Stimulated activated CD8-positive, alpha-beta memory T cell treated with anti-CD3 and anti-CD28 coated beads, Interleukin-12 subunit alpha, Interleukin-12 subunit beta, amount 100 ng/mL, for 4 hours (primary cell): ENCODE measurements around the gene SHISA9.

Experiments used
- DNase-seq: peaks from one replicate; pipeline ENCODE4 v3.0.0-alpha.2; 2020; ENCODE audit warnings: low read depth

SHISA9 gene

DNA sequence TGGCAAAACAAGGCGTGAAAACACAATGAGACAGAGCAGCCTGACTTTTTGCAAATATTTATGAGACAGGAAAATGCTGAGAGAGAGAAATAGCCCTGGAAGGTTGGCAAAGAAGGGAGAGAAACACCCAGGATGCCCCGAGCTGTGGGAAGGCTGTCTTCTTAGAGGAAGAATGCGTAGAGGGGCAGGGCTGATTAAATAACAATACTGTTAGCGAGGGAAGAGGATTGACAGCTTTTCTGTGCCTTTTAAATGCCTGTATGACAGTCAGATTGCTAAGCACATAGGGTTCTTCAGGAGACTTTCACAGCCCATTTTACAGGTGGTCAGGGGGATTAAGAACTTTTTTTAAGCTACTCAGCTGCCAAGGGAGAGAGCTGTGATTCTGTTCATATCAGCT is 219.2 kb downstream of the SHISA9 start:
- DNase-seq = no peak

DNA sequence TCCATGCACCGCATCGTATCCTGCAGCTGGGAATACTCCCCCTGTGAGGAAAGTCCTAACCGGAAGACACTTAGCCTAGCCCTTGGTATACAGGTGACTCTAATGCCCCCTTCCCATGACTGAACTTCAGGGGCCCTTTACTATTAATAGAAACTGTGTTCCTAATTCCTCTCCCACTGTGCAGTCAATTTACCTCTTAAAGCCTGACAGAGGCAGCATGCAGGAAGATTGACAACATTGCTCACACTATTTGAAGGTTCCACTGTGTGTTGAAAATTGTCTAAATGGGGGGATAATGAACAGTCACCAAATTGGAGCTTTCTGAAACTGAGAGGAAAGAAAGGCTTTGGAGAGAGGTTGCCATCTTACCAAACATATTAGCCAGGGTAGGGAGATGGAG is 222.6 kb downstream of the SHISA9 start:
- no peak for DNase-seq

DNA sequence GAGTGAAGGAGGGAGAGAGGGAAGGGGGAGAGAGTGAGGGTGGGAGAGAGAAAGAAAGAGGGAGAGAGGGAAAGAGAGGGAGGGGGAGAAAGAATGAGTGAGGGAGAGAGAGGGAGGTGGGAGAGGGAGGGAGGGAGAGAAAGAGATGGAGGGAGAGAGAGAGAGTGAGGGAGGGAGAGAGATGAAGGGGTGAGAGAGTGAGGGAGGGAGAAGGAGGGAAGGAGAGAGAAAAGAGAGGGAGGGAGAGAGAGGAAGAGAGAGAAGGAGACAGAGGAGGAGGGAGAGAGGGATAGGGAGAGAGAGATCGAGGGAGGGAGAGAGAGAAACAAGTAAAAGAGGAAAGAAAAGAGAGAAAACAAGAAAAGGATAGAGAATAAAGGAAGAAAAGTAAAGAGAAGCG is 225.7 kb downstream of the SHISA9 start:
- DNase-seq = no peak

DNA sequence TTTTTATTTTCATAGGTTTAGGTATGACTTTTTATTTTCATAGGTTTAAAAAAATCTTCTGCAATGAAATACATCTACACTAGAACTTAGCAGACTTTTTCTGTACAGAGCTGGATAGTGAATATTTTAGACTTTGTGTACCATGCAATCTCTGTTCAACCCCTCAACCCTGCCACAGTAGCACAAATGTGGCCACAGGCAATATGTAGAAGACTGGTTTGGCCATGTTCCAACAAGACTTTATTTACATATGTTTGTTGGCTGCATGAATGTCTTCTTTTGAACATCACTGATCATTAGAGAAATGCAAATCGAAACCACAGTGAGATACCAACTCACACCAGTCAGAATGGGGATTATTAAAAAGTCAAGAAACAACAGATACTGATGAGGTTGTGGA is 229.2 kb downstream of the SHISA9 start:
- no peak for DNase-seq

DNA sequence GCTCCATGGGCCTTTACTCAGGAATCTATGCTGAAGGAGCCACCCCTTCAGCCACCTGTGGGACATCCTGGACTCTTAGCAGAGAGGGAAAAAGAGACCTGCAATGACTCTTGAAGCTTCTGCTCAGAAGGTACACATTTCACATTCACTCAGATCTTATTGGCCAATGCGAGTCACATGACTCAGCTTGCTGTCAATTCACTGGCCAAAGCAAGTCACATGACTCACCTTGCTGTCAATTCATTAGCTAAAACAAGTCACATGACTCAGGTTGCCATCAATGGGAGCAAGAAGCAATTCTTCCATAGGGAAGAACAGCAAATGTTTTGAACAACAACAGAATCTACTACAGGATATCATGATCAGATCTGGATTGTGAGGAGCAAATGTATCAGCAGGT is 233.4 kb downstream of the SHISA9 start:
- no peak for DNase-seq

DNA sequence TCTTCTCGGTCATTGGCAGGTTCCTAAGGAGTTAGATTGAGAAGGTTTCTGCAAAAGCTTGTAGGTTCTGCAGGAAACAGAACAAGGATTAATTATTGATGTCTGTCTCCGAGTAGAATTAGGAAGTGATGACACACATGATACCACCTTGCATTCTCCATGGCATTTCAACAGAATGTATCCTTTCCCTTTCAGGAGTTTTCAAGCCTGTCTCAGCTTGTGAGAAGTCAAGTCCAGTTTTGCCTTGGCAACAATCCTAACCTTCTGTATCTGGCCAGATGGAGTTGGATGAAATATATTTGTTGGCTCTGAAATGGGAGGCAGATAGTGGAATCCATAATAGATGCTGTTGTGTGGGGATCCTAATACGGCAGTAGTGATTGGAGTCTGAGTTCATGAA is 235.5 kb downstream of the SHISA9 start:
- no peak for DNase-seq

DNA sequence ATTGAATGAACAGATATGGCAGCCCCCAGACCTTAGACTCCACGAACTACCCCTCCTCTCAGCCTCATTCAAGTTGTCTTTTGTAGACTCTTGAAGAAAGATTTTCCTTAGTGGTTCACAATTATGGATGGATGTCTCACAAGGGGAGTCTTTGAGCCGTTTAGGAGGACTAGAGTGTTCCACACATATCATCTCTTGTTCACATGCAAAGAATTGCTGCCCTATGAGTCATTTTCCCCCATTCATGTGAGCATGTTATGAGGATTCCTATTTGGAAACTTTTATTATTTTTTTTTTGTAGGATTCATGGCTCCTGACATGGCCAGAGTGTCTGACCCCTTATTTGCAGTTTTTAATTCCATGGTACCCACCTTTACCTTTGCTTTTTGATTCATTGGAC is 237.1 kb downstream of the SHISA9 start:
- DNase-seq = no peak

DNA sequence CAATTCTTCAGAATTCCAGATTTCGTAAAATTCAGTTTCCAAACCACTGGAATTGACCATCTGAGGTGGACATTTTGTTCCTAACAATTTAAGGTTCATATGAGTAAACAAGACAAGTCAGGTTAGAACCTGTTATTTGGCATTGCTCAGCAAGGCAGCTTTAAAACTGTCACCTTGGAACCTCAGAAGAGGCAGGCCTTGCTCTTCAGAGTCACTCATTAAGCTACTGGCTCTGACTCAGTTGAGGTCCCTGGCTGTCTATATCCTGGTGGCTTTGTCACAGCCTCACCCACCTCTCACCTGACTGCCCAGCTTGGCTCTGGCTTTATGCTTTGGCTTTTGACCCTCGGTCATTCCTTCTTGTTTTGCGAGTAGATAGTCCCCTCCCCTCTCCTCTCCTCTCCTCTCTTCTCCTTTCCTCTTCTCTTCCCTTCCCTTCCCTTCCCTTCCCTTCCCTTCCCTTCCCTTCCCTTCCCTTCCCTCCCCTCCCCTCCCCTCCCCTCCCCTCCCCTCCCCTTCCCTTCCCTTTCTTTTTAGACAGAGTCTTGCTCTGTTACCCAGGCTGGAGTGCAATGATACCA is 238.4 kb downstream of the SHISA9 start:
- no peak for DNase-seq

DNA sequence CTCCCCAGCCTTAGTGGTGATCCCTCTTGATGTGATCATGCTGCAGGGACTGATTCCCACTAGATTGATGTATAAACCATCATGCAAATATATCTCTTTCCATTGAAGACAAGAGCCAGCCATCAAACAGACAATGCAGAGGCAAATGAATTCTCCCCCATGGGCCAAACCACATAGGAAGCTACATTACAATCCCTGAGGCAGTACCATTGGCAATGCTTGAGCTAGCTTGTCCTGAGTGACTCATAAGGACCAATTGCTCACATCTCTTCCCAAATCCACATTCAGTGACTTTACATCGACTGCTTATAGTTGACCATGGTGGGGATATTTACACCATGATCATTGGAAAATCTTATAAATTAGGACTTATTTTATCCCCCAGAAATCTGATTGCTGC is 242.2 kb downstream of the SHISA9 start:
- no peak for DNase-seq

DNA sequence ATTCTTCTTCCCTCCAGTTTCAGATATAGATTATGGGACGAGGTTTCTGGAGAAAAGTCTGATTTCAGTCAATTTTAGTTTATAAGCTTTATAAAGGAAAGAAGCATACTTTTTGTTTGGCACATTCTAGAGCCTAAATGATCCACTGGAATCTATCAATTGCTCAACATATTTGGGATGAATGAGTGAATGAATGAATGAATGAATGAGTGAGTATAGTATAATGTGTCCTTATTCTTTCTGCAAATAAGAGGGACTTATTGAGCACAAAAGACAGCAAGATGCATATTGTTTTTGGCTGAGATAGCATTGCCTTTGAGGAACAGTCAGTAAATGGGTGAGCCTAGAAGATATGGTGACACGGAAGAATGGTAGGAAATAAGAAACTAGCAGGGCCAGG is 245.4 kb downstream of the SHISA9 start:
- DNase-seq = no peak

DNA sequence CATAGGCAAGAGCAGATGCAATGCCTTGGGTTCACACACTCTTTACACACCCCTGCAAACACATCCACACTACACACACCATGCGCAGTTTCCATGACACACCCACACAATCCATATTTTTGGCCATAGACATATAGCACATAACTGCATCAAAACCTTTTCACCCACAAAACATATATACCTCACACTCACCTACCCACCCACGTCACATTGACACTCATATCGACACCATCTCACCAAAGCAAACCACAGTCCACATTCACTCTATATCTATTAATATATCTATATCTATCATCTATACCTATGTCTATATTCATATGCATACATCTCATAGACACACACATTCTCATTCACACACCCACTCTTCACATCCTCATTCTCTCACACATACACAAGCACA is 246.9 kb downstream of the SHISA9 start:
- no peak for DNase-seq

DNA sequence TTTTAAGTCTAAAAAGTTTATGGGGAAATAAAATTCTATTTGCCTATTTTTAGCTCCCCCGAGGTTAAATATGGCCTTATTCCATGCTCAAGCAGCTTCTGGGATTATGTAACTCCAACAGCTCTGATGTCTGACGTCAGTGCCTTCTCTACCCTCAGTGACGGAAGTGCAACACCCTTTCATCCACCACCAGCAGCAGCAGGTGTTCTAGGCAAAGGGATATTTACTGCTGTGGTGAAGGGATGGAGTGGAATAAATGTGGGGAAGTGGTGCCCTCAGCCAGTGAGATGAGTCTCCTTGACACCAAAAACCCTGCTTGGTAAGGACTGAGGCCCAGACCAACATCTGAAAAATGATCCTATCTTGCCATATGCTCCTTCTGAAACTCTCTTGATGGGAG is 247.4 kb downstream of the SHISA9 start:
- no peak for DNase-seq

DNA sequence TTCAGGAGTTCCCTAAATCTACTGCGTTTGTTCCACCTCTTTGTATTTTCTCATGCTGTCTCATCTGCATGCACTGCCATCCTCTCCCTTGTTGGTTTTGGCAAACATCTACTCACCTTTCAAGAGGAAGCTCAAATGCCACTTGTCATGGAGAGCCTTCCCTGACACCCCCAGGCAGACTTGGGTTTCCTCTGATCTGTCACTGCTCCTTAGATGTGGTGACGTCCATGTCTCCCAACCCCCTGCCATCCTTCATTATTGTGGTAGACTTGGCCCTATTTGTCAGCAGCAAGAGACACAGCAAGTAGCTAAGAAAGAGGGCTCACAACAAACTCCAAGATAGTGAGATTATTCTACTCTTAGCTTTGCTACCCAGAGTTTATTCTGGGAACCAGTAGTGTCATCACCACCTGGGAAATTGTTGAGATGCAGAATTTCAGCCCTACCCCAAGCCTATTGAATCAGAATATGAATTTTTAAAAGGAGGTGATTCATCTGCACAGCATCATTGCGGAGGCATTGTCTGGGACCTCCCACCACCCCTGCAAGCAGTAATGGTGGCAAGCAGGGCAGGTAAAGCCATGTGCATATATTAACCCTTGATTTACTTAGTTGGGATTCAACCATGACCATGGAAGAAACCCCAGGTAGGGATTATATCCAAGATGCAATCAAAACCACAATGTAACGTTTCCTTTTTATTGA is 248.9 kb downstream of the SHISA9 start:
- no peak for DNase-seq

DNA sequence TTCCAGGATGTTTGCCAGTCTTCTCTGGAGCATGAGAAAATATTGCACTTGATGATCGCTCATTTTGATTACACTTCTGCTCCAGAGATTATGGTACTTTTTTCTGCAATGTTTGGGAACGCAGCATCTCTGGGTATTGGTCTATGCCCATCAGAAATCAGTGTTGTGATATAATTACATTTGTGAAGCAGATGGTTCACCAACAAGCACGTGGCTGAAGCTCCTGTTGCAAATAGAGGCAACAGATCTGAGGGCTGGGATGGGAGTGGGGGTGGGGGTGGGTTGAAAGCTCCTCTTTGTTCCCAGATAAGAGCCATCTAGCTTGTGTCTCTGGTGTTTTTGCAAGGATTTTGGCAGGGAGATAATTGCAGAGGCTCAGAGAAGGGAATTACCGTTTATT is 252.3 kb downstream of the SHISA9 start:
- no peak for DNase-seq

DNA sequence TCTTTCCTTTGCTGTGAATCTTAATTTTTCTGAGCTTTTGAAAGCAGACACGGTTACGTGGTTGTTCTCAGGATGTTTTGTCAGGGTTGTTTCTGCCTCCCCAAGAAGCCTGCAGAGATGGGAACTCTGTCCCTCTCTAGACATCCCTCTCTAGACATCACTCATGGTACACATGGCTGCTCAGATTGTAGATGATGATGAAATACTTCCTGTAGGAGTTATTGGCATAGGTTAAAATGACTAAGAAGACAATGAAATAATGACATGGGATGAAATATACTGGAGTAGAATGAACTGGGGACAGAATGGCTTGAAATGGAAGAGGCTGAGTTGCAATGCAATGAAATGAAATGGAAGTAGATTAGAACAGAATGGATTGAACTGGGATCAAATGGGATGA is 253.4 kb downstream of the SHISA9 start:
- DNase-seq = no peak

DNA sequence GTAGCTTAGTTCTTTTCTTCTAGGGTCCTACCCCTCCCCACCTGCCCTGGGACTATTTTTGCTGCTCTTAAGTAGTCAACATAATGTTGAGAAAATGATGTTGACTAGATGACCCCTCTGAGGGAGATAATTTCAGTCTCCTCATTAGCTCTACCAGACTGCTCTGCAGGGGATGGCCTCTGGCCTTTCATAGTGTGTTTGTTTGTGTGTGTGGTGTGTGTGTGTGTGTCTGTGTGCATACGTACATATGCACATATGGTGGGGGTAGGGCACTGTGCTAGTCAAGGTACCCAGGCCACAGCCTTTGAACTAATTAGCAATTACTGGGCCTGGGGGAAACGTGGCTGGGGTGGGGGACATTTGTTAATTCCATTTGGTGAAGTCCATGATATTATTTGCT is 254.0 kb downstream of the SHISA9 start:
- no peak for DNase-seq

DNA sequence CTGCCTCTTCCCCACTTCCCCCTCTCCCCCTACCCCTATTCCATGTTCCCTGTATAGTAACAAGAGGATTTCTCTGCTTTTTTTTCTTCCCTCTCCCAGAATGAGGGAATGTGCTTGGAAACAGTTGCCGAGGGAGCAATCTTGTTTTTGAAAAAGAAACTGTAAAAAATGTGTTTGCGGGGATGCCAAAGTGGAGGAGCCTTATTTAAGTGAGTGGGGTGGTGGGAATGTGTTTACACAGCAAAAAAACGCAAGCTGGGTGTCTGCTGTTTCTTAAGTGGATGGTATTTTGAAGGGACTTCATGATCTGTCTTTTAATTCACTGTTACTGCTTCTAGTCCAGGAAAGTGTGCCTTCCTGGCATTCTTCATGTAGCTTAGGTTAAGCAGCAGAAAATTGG is 254.4 kb downstream of the SHISA9 start:
- no peak for DNase-seq

DNA sequence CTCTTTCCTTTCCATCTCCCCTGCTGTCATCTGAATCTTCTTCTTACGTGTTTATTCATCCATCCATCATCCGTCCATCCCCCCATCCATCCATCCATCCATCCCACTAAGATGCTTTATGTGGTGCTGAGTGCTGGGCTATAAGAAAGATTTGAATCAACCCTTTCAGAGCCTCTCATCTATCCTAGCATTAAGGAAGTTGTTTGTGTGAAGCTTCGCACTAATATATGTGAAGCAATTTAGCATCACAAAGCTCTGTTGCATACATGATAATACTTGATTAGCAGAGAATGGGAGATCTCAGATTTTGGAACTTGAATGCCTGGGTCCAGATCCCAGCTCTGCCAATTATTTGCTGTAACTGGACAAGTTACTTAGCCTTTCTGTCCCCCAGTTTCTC is 255.7 kb downstream of the SHISA9 start:
- no peak for DNase-seq

DNA sequence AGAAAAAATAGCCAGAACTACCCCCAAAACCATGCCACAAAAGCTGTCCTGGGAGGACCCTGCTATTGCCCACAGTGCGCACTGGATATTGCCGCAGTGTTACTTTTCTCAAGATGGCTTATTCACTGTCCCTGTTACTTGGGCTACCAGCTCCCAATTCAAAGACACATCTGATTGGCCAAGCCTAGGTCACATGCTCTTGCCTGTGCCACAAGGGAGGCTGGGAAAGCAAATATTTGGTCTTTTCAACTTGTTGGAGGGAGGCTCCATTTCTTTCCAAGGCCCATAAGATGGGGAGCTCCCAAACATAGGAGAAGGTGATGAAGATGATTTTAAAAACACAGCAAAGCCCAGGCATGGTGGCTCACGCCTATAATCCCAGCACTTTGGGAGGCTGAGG is 257.0 kb downstream of the SHISA9 start:
- no peak for DNase-seq

DNA sequence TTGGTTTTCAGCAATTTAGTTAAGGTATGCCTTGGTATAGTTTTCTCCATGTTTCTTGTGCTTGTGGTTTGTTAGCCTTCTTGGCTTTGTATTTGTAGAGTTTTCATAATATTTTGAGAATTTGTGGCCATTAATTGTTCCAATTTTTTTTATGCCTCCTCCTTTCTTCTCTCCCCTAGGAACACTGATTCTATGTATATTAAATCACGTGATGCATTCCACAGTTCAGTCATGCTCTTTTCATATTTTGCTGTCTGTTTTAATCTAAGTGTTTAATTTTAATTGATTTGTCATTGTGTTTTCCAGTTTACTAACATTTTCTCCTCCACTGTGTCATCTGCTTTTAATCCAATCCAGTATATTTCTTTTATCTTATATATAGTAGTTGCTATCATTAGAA is 263.6 kb downstream of the SHISA9 start:
- DNase-seq = no peak

DNA sequence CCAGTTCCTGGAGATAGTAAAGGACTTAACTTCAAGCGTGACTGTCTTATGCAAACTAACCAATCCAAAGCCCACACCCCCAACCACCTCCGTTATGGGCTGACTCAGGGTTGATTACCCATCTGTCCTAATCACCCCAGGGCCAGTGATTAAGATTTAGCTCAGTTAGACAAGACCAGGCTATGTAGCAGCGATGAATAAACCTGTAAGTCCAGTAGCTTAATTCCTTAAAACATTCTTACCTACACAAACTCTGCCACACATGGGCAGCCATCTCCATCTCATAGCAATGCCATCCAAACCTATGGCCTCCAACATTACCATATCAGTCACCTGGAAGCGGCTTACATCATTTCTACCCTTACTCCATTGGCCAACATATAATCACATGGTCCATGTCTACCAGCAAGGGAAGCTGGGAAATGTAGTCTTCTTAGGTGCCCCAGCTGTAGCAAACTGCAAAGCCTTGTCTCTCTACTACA is 266.7 kb downstream of the SHISA9 start:
- DNase-seq = no peak

DNA sequence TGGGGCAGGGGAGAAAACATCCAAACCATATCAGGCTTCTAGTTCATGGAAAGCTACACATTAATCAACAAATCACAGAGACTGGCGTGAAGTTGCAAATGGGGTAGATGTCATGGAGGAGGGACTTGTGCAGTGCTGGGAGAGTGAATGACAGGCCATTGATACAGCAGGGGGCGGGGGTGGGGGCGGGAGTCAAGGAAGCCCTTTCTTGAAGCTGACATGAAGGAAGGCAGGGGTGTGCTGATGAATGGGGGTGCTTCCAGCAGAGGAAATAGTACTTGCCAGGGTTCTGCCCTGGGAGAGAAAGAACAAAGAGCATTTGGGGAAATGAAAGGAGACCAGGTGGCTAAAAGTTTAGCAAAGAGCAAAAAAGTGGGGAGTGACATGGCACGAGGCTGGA is 269.9 kb downstream of the SHISA9 start:
- no peak for DNase-seq

DNA sequence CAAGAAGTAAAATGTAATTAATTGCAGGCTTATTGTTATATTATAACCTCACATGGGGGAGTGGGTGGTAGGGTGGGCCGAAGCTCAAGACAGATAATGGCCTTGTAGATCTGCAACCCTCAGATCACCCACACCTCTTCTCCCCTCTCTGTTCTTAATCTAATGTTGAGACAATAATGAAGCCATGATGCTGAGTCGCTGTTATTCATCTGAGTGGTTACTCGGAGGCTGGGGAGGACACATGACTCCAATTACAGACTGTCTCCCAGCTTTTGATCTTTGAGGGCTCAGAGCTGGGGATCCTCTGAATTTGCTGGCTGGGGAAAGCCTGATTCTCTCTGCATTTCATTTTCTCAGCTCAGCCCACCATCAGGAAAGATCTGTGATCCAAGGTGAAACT is 275.3 kb downstream of the SHISA9 start:
- DNase-seq = no peak

DNA sequence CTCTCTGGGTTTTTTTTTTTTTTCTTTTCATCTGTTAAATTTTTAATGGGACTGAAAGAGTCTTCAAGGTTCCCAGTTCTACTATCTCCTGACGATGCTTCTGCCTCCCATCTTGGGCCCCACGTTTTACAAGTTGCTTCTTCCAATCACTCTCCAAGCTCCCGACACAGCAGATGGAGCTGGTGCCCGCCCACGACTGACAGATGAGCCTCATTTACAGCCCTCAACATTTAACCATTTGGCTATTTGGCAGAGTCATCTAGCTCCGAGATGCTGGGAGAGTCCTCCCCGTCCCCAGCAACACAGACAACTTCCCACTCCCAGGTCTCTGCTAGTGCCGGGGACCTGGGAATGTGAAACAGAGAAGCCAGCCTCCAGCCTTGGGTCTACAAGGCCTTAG is 276.9 kb downstream of the SHISA9 start:
- DNase-seq = no peak
